Mammary epithelial cell (primary cell): ENCODE results near the gene SLC6A1.

Source experiments
- EZH2 ChIP-seq: IDR thresholded peaks from 2 replicates; pipeline ENCODE4 v1.6.1; 2012; ENCODE audit warnings: low read length, inconsistent platforms, borderline replicate concordance
- TF ChIP-seq, protein P1 (sequence below), 2 donors: IDR thresholded peaks in 1 of 2; conservative IDR thresholded peaks in 1 of 2; 2 replicates each; pipeline ENCODE4 v1.5.1; 2011 to 2012; ENCODE audit warnings: inconsistent platforms in 2 of 2, low read length in 2 of 2, mild to moderate bottlenecking in 2 of 2, control low read depth in 1 of 2, low read depth in 1 of 2; ENCODE audit not compliant: insufficient read depth in 1 of 2; ENCODE audit errors: extremely low read depth in 1 of 2

DNA sequence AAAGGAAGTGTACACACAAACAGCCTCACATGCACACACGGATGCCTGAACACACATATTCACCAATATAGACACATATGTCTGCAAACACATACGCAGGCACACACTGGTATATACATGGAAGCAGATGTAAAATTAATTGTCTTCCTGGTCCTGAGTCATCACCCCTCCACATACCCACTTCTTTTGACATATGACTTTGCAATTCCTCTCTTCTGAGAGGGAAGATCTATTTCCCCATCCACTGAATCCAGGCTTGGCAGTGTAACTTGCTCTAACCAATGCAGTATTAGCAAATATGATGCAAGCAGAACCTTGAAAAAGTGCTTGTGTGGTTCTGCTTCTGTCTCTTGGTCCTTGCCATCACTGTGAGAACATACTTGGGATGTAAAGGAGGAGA lies 84.9 kb downstream of the SLC6A1 start:
- TF ChIP-seq, protein P1, sequence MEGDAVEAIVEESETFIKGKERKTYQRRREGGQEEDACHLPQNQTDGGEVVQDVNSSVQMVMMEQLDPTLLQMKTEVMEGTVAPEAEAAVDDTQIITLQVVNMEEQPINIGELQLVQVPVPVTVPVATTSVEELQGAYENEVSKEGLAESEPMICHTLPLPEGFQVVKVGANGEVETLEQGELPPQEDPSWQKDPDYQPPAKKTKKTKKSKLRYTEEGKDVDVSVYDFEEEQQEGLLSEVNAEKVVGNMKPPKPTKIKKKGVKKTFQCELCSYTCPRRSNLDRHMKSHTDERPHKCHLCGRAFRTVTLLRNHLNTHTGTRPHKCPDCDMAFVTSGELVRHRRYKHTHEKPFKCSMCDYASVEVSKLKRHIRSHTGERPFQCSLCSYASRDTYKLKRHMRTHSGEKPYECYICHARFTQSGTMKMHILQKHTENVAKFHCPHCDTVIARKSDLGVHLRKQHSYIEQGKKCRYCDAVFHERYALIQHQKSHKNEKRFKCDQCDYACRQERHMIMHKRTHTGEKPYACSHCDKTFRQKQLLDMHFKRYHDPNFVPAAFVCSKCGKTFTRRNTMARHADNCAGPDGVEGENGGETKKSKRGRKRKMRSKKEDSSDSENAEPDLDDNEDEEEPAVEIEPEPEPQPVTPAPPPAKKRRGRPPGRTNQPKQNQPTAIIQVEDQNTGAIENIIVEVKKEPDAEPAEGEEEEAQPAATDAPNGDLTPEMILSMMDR (conservative IDR thresholded peaks at IDR 0.05 in 1 of 2, IDR thresholded peaks at IDR 0.05 in 1 of 2; ENCODE audit: extremely low read depth in 1 of 2, insufficient read depth in 1 of 2, low read depth in 1 of 2, low read length in 2 of 2), result no peak
- no peak for TF ChIP-seq EZH2
